Spleen (tissue), 7 donors: ENCODE results near the gene ETNPPL.

Source experiments
- POLR2A ChIP-seq, 3 donors: fragments of 450-650 bp; IDR thresholded peaks; one replicate each; pipeline ENCODE4 v1.5.1; 2017; ENCODE audit warnings: antibody characterized with exemption in 3 of 3, mild to moderate bottlenecking in 1 of 3
- POLR2AphosphoS5 ChIP-seq, 3 donors: sonication (generic); formaldehyde crosslinking; IDR thresholded peaks; one replicate each; pipeline ENCODE4 v1.5.1; 2017; ENCODE audit warnings: antibody characterized with exemption in 3 of 3
- TF ChIP-seq, protein P1 (sequence below), 11 experiments: fragments of 200-600 bp in 7 of 11; fragments of 450-650 bp in 4 of 11; sonication (generic) in 4 of 11; IDR thresholded peaks in 8 of 11; conservative IDR thresholded peaks in 3 of 11; 1 replicate in 7 of 11; 2 replicates in 4 of 11; pipeline versions ENCODE4 v1.4.0 to v1.8.0; 2016 to 2021; ENCODE audit warnings: antibody characterized with exemption in 11 of 11, inconsistent platforms in 4 of 11, mild to moderate bottlenecking in 1 of 11
- donor health status: DM: no; HTN: no; CAD: no; lungs with moderate emphysema.
- donor health status: DM: no; HTN: no; CAD: no.
- donor health status: DM: no; HTN: no; CAD: no.

DNA sequence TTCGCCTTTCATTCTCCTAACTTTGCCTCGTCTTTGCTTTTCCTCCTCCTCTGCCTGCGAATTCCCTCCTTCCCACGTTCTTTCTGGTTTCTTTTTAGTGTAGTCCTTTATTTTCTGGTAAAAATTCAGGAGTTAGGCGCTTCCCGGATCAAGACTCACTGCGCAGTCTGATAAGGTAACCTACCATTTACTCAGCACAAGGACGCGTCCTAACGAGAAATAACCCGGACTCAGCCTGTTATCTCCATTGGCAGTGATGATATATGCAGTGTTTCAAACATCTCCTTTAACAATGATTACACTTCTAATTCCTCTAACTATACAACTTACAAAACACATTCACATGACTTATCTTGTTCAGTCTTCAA lies 357 bp upstream of the ETNPPL start:
- TF ChIP-seq, protein P1, sequence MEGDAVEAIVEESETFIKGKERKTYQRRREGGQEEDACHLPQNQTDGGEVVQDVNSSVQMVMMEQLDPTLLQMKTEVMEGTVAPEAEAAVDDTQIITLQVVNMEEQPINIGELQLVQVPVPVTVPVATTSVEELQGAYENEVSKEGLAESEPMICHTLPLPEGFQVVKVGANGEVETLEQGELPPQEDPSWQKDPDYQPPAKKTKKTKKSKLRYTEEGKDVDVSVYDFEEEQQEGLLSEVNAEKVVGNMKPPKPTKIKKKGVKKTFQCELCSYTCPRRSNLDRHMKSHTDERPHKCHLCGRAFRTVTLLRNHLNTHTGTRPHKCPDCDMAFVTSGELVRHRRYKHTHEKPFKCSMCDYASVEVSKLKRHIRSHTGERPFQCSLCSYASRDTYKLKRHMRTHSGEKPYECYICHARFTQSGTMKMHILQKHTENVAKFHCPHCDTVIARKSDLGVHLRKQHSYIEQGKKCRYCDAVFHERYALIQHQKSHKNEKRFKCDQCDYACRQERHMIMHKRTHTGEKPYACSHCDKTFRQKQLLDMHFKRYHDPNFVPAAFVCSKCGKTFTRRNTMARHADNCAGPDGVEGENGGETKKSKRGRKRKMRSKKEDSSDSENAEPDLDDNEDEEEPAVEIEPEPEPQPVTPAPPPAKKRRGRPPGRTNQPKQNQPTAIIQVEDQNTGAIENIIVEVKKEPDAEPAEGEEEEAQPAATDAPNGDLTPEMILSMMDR (IDR thresholded peaks at IDR 0.05 in 8 of 11, conservative IDR thresholded peaks at IDR 0.05 in 3 of 11) = no peak
- TF ChIP-seq POLR2A (IDR thresholded peaks at IDR 0.05) = no peak
- TF ChIP-seq POLR2AphosphoS5 (IDR thresholded peaks at IDR 0.05) = no peak
